Stimulated activated CD4-positive, alpha-beta T cell treated with anti-CD3 and anti-CD28 coated beads, Interleukin-4, amount 100 ng/mL, for 1 hour (primary cell): ENCODE measurements around the gene FAM124B.
"Not testable (repeated sequence)": the region's sequence is repeated elsewhere in the genome, so short reads cannot be mapped to it uniquely, and the experiment has no call there.

ENCODE experiments used
- DNase-seq: peaks from one replicate; pipeline ENCODE4 v3.0.0-alpha.2; 2020

Gene FAM124B

DNA sequence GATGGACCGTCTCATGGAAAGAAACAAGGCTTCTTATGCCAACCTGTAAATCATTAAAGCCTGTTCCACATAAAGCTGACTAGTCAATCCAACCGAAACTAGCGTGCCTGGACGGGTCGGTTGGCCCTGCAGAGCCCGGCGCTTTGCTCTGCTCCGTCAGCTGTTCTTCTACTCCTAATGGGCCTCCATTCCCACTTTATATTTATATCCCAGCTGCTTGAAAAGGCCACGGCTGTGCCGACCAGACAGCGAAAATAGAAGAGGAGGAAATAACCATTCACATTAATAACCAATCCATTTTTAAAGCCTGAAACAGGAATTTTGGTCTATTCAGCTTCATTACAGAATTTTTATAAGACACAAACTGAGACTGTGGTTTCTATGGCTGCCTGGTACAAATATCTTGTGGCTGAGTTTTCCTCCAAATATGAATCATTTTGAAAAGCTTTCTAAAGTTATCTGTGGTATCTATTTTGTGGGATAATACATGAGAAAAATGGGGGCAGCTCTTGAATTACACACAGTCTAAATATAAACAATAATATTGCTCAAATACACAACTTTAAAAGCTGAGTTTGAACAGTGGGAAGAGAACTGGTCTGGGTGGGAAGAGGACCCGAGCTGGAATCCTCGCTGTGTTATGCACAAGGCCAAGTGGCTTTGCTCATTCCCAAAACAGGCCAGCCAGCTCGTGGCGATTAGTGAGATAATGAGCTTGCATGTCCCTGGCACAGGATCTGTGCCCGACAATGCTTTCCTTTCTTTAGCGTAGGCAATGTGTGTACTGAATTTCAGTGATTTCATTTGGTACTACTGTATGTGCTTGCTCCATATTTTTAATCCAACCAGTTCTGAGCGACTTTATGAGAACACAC, 10.5 kb upstream of the FAM124B start:
- no peak for DNase-seq

GRCh38 chr2:224410946-224411561, 9.1 kb upstream of the FAM124B start:
- no peak for DNase-seq

- no peak for DNase-seq
Measured at GRCh38 chr2:224408676-224409075, 6.8 kb upstream of the FAM124B start.

DNA sequence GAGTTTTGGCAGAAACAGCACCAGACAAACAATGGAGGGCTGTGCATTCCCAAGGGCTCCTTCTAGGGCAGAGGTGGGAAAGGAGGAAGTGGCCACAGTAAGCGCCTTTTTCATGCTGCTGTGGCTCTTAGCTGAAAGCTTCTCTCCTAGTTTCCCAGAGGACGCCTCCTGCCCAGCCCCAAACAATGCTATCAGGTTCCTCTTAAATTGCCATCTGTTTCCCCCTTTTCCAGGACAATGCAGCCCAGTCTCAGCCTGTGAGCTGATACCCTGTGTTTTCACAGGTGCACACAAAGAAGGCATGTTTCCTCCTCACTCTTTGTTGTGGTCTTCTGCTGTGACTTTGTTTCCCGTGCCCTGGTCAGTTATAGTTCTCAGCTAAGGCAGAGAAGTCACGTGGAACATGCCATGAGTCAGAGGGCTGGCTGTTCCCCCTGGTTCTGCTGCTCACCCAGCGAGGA, 5.4 kb upstream of the FAM124B start:
- no peak for DNase-seq

- DNase-seq, result no peak
Measured at GRCh38 chr2:224405841-224406370, 4.0 kb upstream of the FAM124B start.

- no peak for DNase-seq
Measured at GRCh38 chr2:224405412-224405811, 3.5 kb upstream of the FAM124B start.

DNA sequence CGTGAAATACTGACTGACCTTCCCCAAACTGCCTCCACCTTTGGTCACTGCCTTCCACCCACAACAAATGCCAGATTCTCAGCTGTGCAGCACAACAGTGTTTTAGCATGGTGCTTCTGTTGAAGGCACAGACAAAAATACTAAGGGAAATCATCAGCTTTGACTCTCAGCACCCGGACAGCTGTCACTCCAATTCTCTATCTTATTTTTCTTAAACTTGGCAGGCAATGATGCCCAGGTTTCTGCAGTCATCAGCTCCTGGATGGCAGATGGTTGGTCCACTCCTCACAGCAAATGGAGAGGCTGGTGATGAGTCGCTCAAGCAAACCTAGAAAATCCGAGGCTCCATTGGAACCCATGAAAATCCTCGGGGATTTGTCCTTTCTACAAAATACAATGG, 2.9 kb upstream of the FAM124B start:
- no peak for DNase-seq

- no peak for DNase-seq
Measured at GRCh38 chr2:224403657-224404056, 1.8 kb upstream of the FAM124B start.

DNA sequence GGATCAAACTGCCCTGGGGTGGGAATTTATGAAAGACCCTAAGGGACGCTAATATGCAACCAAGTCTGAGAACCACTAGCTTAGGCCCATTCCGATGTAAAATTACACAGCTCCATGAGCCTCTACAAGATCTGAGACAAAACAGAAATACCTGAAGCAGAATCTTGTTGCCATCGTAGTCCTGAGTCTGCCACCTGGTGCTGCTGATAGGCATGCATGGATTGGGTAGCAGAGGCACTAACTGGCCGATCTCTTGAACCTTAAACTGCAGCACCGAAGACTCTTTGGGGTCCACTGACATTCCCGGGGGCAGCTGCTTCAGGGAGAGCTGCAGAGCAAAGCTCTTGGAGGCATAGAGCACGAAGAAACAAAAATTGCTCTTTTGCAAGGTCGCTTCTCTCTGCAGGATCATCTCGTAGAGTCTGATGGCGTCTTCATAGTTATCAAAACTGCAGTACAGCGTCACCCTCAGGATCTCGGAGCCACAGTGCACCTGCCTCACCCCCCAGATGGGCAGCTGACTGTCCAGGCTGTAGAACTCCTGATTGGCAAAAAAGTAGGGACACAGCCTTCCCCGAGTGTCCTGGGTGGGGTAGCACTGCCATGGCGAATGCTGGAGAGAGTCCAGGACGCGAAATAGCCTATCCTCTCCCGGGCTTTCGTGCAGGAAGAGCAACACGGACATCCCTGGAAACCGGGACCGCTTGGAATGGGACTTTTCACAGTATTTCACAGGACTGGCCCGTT, 848 bp downstream of the FAM124B start:
- no peak for DNase-seq

DNA sequence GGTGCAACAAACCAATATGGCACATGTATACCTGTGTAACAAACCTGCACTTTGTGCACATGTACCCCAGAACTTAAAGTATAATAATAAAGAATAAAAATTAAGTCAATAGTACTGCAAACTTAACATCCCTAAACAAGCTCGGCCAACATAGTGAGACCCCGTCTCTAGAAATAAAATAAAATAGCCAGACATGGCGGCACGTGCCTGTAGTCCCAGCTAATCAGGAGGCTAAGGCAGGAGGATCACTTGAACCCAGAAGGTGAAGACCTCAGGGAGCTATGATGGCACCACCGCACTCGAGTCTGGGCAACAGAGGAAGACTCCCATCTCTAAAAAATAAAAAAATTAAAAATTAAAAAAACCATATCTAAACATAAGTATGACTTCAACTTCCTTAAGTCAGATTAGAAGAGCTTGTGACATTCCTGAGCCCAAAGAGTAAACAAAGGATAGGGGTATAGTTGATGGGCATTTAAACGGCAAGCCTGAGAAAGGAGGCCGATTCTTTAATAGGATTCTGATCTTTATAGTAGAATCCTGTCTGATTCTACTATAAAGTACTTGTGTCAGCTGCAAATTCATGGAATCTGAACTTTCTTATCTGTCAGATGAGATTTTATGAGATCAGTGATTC, 1.6 kb downstream of the FAM124B start:
- DNase-seq, result no peak

DNA sequence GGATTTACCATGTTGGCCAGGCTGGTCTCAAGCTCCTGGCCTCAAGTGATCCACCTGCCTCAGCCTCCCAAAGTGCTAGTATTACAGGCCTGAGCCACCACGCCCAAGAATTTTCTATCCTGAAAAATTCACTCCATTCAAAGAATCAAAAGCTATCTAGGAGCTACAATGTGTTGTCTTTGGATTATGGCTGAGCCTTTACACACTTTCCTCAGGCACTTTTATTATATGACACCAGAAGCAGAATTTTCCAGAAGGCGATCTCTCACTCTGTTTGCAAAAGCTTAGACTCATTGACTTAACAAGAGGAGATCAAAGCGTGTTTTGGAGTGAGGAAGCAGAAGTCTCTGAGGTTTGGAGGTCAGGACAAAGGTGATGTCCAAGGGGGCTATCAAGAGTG, 3.6 kb downstream of the FAM124B start:
- no peak for DNase-seq

DNA sequence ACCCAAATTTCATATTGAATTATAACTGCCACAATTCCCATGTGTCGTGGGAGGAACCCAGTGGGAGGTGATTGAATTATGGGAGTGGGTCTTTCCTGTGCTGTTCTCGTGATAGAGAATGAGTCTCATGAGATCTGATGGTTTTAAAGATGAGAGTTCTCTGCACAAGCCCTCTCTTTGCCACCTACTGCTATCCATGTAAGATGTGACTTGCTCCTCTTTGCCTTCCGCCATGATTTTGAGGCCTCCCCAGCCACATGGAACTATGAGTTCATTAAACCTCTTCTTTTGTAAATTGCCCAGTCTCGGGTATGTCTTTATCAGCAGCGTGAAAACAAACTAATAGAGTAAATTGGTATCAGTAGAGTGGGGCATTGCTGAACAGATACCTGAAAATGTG, 4.8 kb downstream of the FAM124B start:
- DNase-seq, result not testable (repeated sequence)

- no peak for DNase-seq
Measured at GRCh38 chr2:224395620-224396390, 6.1 kb downstream of the FAM124B start.

DNA sequence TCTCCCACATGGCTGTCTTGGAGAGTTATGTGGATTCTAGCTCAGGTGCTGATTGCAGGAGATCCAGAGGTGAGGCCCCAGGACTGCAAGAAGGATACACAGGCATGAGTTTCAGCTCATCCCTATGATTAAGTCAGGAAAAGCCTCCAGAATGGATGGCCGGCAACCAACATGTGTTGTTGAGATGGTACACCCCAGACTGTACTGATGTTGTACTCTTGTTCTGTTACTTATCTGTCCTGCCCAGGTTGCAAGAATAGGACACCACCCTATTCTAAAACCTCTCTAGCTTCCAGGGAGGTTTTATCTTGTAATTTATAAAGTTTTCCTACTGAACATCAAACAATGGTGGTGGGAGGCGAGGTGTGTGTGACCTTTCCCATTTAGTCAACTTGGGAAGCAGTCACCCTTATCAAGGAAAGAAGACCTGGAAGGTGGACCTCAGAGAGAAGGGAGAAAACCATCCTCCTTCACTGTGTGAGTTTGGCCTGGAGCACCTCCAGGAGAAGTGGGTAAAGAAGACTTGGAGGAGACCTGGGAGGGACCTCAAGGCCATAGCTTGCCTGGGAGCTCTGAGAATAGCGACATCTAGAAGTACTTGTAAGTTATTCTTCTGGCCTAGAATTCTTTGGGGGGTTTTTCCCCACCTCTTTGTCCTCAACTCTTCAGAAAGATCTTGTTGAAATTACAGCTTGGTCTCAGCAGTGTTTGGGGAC, 8.6 kb downstream of the FAM124B start:
- no peak for DNase-seq

DNA sequence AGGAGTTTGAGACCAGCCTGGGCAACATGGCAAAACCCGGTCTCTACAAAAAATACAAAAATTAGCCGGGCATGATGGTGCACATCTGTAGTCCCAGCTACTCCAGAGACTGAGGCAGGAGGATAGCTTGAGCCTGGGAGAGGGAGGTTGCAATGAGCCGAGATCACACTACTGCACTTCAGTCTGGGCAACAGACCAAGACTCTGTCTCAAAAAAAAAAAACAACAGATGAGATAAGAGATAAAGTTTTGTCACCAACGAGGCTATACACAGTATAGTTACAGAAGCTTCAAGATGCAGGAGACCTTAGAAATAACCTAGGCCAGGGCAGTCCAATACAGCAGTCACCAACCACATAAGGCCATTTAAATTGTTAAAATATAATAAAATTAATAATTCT, 9.4 kb downstream of the FAM124B start:
- no peak for DNase-seq

GRCh38 chr2:224389317-224389716, 12.6 kb downstream of the FAM124B start:
- no peak for DNase-seq

GRCh38 chr2:224386876-224387275, 15.0 kb downstream of the FAM124B start:
- no peak for DNase-seq

DNA sequence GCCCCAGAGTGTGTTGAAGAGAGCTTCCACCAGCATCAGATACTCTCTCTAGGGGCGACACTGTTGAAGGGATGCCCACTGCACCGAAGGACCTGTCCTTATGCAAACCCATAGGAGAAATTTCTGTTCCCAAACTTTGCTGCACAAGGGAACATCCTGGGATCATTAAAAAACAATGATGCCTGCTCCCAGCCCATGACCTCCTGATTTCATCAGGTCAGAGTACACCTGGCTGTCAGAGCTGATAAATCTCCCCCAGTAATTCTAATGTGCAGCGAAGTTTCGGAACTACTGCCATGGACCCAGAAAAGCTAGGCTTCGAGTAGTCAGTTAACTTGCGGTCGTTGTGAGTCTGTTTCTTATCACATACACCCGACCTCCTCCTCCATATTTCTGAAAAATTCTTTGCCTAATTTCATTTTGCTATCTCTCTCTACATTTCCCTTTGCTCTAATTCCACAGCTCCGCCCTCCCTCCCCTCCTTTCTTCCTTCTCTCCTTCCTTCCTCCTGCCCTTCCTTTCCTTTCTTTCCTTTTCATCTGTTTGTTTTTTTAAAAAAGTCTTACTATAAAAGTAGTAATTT, 18.8 kb downstream of the FAM124B start:
- DNase-seq, result no peak

DNA sequence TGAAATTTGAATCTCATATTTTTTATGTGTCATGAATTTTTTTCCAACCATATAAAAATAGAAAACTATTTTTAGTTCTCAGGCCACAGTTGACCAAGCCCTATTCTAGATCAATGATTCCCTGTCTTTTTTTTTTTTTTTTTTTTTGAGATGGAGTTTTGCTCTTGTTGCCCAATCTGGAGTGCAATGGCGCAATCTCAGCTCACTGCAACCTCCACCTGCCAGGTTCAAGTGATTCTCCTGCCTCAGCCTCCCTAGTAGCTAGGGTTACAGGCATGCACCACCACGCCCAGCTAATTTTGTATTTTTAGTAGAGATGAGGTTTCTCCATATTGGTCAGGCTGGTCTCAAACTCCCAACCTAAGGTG, 19.6 kb downstream of the FAM124B start:
- not testable (repeated sequence) for DNase-seq

DNA sequence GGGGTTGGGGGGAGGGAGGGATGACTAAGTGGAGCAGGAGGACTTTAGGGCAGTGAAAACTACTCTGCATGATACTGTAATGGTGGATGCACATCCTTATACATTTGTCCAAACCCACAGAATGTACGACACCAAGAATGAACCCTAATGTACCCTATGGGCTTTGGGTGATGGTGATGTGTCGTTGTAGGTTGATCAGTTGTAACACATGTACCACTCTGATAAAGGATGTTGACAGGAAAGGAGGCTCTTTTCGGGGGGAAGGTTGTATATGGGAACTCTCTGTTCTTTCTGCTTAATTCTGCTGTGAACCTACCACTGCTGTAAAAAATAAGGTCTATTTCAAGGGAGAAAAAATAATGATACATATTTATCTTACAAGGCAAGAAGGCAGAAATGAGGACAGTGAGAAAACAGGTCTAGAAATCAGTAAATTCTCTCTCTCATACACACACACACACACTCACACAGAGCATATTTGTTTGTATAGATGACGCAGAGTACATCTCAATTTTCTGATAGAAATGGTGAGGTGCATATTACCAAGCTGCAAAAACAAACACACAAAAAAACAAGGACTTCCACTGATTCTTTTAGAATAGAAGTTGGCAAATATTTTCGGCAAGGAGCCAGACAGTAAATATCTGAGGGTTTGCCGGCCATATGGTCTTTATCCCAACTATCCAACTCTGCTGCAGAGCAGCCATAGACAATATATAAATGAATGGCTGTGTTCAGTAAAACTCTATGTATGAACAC, 20.2 kb downstream of the FAM124B start:
- DNase-seq, result no peak
